Heart left ventricle (tissue), 13 donors: ENCODE measurements around the gene HLF.

Experiments used
- POLR2A ChIP-seq, 2 donors: fragments of 450-650 bp; IDR thresholded peaks; one replicate each; pipeline ENCODE4 v1.6.1; 2017; ENCODE audit warnings: antibody characterized with exemption in 2 of 2, mild to moderate bottlenecking in 2 of 2, moderate library complexity in 2 of 2
- TF ChIP-seq, protein P1 (sequence below), 12 donors: fragments of 200-600 bp; sonication (generic) in 4 of 12; IDR thresholded peaks; one replicate each; pipeline versions ENCODE4 v1.5.0 to v1.8.0; 2018 to 2022; ENCODE audit warnings: antibody characterized with exemption in 12 of 12, mild to moderate bottlenecking in 5 of 12
- donor health status: ischemic (EF 13 %, LVEDD 7.1; RV severe dilation, severe dysfunction).
- donor health status: DM: no; HTN: yes; CAD: no.
- donor health status: DM: no; HTN: no; CAD: no.
- donor health status: ischemic (EF 25% LVEDD 6.9; RV normal size, moderate dysfunction).
- donor health status: ischemic (EF 25% LVEDD 5.7; RV mildly dilated, moderate dysfunction).
- donor health status: ischemic (EF 35%, LVEDD 5.7; RV mildly dilated, moderate dysfunction).
- donor health status: nonischemic (EF 11% LVEDD 7.7; RV severe dilation, severe dysfunction).
- donor health status: DM: yes; HTN: yes; CAD: no.
- donor health status: PGD.
- donor health status: ischemic (EF 29% LVEDD 5.4; RV normal size, mild dysfunction).
- donor health status: nonischemic (EF 23%, LVEDD 6.1; RV moderate dilation, normal function).

DNA sequence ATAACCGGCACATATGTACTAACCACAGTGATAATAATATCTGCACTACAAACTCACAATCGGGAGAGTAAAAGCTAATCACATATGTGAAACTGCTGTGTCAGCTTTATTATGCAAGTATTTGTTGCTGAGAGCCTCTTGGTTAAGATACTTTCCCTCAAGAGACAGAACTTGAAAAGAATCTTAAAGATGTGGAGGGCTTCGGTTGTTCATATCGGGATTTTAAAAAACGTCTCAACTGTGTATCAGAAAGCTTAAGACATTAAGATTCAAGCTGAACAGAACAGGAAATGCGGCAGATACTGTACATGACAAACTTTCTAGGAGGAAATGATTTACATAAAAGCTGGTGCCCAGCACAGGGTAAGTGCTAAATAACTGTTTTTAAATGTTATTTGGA, 27.5 kb upstream of the HLF start:
- no peak for TF ChIP-seq POLR2A (IDR thresholded peaks at IDR 0.05)
- TF ChIP-seq, protein P1, sequence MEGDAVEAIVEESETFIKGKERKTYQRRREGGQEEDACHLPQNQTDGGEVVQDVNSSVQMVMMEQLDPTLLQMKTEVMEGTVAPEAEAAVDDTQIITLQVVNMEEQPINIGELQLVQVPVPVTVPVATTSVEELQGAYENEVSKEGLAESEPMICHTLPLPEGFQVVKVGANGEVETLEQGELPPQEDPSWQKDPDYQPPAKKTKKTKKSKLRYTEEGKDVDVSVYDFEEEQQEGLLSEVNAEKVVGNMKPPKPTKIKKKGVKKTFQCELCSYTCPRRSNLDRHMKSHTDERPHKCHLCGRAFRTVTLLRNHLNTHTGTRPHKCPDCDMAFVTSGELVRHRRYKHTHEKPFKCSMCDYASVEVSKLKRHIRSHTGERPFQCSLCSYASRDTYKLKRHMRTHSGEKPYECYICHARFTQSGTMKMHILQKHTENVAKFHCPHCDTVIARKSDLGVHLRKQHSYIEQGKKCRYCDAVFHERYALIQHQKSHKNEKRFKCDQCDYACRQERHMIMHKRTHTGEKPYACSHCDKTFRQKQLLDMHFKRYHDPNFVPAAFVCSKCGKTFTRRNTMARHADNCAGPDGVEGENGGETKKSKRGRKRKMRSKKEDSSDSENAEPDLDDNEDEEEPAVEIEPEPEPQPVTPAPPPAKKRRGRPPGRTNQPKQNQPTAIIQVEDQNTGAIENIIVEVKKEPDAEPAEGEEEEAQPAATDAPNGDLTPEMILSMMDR (IDR thresholded peaks at IDR 0.05): no peak
